H54 (cell line): Measurements from ENCODE around the gene SPON1.
"Not testable (repeated sequence)": the region's sequence is repeated elsewhere in the genome, so short reads cannot be mapped to it uniquely, and the experiment has no call there.

Experiments used
- DNase-seq: peaks from one replicate; pipeline ENCODE4 v3.0.0; 2011; ENCODE audit warnings: low spot score, mixed read lengths; ENCODE audit not compliant: insufficient read length
- FAIRE-seq: peaks from 3 replicates; lab custom pipeline; 2011; peaks lifted over from hg19 to GRCh38; lab: Jason Lieb, UNC
- POLR2A ChIP-seq: IDR thresholded peaks from 2 replicates; pipeline ENCODE4 v1.6.1; 2011; ENCODE audit warnings: low read depth, mild to moderate bottlenecking, low read length

SPON1 gene

GRCh38 chr11:14079797-14080196, 117.3 kb downstream of the SPON1 start:
- FAIRE-seq (no peak), DNase-seq (no peak)
- no peak for TF ChIP-seq POLR2A

GRCh38 chr11:14081581-14082231, 119.2 kb downstream of the SPON1 start:
- no peak for FAIRE-seq
- no peak for DNase-seq
- no peak for TF ChIP-seq POLR2A

DNA sequence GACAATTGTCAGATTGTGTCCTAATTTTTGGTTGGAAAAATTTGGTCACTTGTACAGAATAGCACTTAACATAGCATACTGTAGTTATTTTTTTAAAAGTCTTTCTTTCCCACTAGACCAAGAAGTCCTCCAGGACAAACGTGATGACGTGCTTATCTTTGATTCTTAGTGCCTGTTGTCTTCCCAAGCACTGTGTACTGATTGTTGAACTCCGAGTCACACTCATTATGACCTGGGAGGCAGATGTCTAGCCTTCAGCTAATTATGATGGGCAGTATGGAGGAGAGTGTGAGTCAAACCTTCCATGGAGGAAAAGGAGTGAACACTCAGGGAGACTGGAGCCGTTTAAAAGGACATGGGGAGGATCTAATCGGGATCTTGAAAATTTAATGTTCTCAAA, 119.8 kb downstream of the SPON1 start:
- no peak for TF ChIP-seq POLR2A
- DNase-seq, result no peak
- no peak for FAIRE-seq

- DNase-seq, FAIRE-seq: not testable (repeated sequence)
Measured at GRCh38 chr11:14088861-14089260, 126.3 kb downstream of the SPON1 start.

DNA sequence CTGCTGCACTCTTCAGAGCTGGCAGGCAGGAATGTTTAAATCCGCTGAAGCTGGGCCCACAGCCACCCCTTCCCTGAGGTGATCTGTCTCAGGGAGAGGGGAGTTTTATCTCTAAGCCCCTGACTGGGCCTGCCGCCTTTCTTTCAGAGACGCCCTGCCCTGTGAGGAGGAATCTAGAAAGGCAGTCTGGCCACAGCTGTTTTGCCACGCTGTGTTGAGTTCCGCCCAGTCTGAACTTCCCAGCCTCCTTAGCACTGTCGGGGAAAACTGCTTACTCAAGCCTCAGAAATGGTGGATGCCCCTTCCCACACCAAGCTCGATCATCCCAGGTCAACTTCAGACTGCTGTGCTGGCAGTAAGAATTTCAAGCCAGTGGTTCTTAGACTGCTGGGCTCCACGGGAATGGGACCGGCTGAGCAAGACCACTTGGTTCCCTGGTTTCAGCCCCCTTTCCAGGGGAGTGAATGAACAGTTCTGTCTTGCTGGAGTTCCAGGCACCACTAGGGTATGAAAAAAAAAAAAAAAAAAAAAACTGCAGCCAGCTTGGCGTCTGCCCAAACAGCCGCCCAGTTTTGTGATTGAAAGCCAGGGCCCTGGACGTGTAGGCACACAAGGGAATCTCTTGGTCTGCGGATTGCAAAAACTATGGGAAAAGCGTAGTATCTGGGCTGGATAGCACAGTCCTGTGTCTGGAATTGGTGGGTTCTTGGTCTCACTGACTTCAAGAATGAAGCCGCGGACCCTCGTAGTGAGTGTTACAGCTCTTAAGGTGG, 127.4 kb downstream of the SPON1 start:
- no peak for TF ChIP-seq POLR2A
- FAIRE-seq, result no peak
- no peak for DNase-seq

- not testable (repeated sequence) for DNase-seq, FAIRE-seq
Measured at GRCh38 chr11:14090631-14091030, 128.1 kb downstream of the SPON1 start.

GRCh38 chr11:14093065-14093464, 130.5 kb downstream of the SPON1 start:
- FAIRE-seq (no peak), DNase-seq (no peak)
- no peak for TF ChIP-seq POLR2A

GRCh38 chr11:14094481-14095037, 132.0 kb downstream of the SPON1 start:
- no peak for DNase-seq
- no peak for FAIRE-seq
- TF ChIP-seq POLR2A, result no peak

- DNase-seq (no peak), FAIRE-seq (no peak)
- no peak for TF ChIP-seq POLR2A
Measured at GRCh38 chr11:14095882-14096281, 133.4 kb downstream of the SPON1 start.

DNA sequence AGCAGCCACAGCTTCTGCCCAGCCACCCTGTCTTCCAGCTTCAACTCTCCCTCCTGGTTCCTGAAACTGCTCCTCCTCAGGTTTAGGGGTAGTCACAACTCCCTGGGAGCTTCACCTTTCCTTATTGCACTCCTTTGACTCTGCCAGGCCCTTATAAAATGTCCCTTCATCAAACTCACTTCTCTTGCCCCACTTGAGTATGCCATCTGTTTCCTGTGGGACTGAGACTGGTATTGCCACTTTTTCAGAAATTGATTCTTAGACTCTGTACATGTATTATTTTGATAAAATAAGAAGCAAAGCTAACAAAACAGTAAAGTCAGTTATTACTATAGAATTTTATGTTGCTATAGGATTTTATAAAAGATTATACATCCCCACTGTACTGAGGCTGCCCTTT, 134.1 kb downstream of the SPON1 start:
- FAIRE-seq (no peak), DNase-seq (no peak)
- no peak for TF ChIP-seq POLR2A

DNA sequence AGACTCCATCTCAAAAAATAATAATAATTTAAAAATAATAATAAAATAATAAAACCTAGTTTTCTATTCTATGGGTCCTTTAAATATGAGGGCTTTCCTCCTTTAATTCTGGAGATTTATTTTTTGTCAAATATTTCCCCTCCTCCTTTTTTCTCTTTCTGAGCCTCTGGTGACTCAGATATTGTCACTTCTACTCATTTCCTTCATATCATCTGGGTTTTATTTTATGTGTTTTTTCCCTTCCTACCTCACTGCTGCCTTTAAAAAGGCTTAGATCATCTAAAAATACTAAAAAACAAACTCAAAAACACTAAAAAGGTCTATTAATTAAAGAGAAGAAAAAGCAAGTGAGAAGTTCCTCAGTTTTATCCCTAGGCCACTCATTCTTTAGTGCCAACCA, 138.9 kb downstream of the SPON1 start:
- no peak for TF ChIP-seq POLR2A
- no peak for DNase-seq
- no peak for FAIRE-seq

- no peak for TF ChIP-seq POLR2A
- no peak for FAIRE-seq
- DNase-seq, result no peak
Measured at GRCh38 chr11:14102766-14103165, 140.2 kb downstream of the SPON1 start.

- no peak for TF ChIP-seq POLR2A
- DNase-seq, result no peak
- FAIRE-seq, result no peak
Measured at GRCh38 chr11:14105446-14105845, 142.9 kb downstream of the SPON1 start.

DNA sequence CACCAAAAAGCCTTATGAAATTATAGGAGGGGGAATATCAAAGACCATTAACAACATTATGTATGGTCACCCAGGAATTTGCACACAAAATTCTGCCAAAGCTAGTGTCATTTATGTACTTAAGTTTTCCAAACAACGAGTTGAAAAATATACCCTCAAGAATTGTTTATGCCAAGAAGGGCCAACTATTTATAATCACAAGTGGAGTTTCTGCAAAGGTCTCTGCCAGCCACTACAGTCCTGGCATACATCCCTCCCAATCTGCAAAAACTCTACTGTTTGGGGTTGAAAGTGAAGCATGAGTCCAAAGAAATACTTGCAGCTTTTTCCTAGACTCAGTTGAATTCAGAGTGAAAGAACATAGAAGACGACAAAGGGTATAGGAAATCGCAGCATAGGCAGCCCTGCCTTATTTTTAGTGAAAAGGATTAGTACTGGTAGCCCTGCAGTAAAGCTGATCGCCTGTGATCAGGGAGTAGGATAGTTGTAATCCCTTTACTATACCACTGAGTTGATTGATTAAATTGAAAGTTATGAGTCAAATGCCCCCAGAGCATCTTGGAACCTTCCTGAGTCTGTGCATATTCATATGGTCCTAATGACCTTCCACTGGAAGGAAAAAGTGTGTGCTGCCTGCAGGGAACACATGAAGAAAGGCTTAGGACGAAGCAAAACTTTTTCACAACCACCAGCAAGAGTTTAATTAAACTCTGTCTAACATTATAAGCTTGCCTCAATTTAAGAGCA, 144.0 kb downstream of the SPON1 start:
- no peak for FAIRE-seq
- DNase-seq, result no peak
- no peak for TF ChIP-seq POLR2A
